H1 (cell line): ENCODE data around the gene SLC1A4. TPM values are rescaled to one million over a fixed set of nuclear protein-coding genes. Genes with fewer than 3 reads are reported as not detected.

Experiments used
- CTCF ChIA-PET: fragments of 300-600 bp; sonication (Branson Sonifier 250); formaldehyde crosslinking; loops from one replicate; lab custom pipeline; 2021; ENCODE audit not compliant: partially characterized antibody; lab: Charles Lee
- POLR2A ChIA-PET: fragments of 300-600 bp; sonication (Branson Sonifier 250); formaldehyde crosslinking; loops from one replicate; lab custom pipeline; 2021; ENCODE audit warnings: inconsistent platforms; ENCODE audit not compliant: partially characterized antibody; lab: Charles Lee
- DNase-seq, 2 experiments: peaks; one replicate each; pipeline versions ENCODE4 v3.0.0 to v3.0.0-alpha.2; 2010 to 2022; ENCODE audit warnings: low spot score in 2 of 2, low read depth in 1 of 2, mixed read lengths in 1 of 2
- FAIRE-seq: peaks from 2 replicates; lab custom pipeline; 2011; peaks lifted over from hg19 to GRCh38; lab: Jason Lieb, UNC
- H2AFZ ChIP-seq: 2 replicates; pipeline ENCODE4 v1.8.1; 2012; ENCODE audit warnings: low read length, inconsistent platforms
- H2AK5ac ChIP-seq: 2 replicates; pipeline ENCODE4 v1.6.1; 2013; ENCODE audit warnings: low read depth, low read length
- H2BK120ac ChIP-seq: replicated peaks from 2 replicates; pipeline ENCODE3; 2013; ENCODE audit warnings: low read depth, low read length, inconsistent platforms
- H2BK12ac ChIP-seq: 2 replicates; pipeline ENCODE4 v1.6.1; 2013; ENCODE audit warnings: low read depth, low read length
- H2BK15ac ChIP-seq: 2 replicates; pipeline ENCODE4 v1.6.1; 2013; ENCODE audit warnings: low read length
- H2BK20ac ChIP-seq: 2 replicates; pipeline ENCODE4 v1.6.1; 2013; ENCODE audit warnings: low read length
- H2BK5ac ChIP-seq: 2 replicates; pipeline ENCODE4 v1.6.1; 2013; ENCODE audit warnings: low read depth, low read length
- H3K14ac ChIP-seq: 2 replicates; pipeline ENCODE4 v1.6.1; 2013; ENCODE audit warnings: inconsistent platforms; ENCODE audit not compliant: insufficient read length
- H3K18ac ChIP-seq: 2 replicates; pipeline ENCODE4 v1.6.1; 2013; ENCODE audit warnings: low read length; ENCODE audit errors: extremely low read depth
- H3K23ac ChIP-seq: 2 replicates; pipeline ENCODE4 v1.6.1; 2013; ENCODE audit warnings: inconsistent platforms; ENCODE audit not compliant: insufficient read length
- H3K23me2 ChIP-seq: 2 replicates; pipeline ENCODE4 v1.6.1; 2013; ENCODE audit warnings: low read depth, low read length
- H3K27ac ChIP-seq: 2 replicates; pipeline ENCODE4 v1.6.1; 2011; ENCODE audit warnings: low read depth, low read length, inconsistent platforms
- H3K27me3 ChIP-seq, 4 experiments: replicated peaks in 1 of 4; 1 replicate in 1 of 4; 2 replicates in 3 of 4; pipeline versions ENCODE4 v1.6.1 to v1.8.1; 2011 to 2013; ENCODE audit warnings: low read length in 3 of 4, mild to moderate bottlenecking in 3 of 4, inconsistent platforms in 2 of 4, mixed read lengths in 2 of 4, moderate library complexity in 1 of 4; ENCODE audit not compliant: control insufficient read depth in 3 of 4, insufficient read depth in 3 of 4; ENCODE audit errors: extremely low read depth in 1 of 4
- H3K36me3 ChIP-seq, 4 experiments: 2 replicates each; pipeline versions ENCODE4 v1.6.1 to v1.8.1; 2011 to 2013; ENCODE audit warnings: mild to moderate bottlenecking in 4 of 4, low read length in 3 of 4, moderate library complexity in 2 of 4, control low read depth in 1 of 4, inconsistent platforms in 1 of 4; ENCODE audit not compliant: insufficient read depth in 4 of 4, control insufficient read depth in 2 of 4
- H3K4ac ChIP-seq: replicated peaks from 2 replicates; pipeline ENCODE3; 2013; ENCODE audit warnings: low read length, low read depth, mixed read lengths, inconsistent platforms; ENCODE audit not compliant: insufficient read length
- H3K4me1 ChIP-seq, 4 experiments: replicated peaks in 1 of 4; 1 replicate in 1 of 4; 2 replicates in 3 of 4; pipeline versions ENCODE4 v1.6.1 to v1.8.1; 2011 to 2013; ENCODE audit warnings: low read length in 3 of 4, inconsistent platforms in 2 of 4, mixed read lengths in 1 of 4; ENCODE audit not compliant: insufficient read depth in 4 of 4, control insufficient read depth in 3 of 4
- H3K4me2 ChIP-seq, 2 experiments: 2 replicates each; pipeline versions ENCODE4 v1.6.1 to v1.8.1; 2011 to 2013; ENCODE audit warnings: low read depth in 2 of 2, low read length in 2 of 2, control low read depth in 1 of 2, inconsistent platforms in 1 of 2, mild to moderate bottlenecking in 1 of 2; ENCODE audit not compliant: insufficient read depth in 1 of 2
- H3K4me3 ChIP-seq, 4 experiments: fragments of 200-600, 300-600 bp in 1 of 4; sonication (generic), shearing (Covaris generic), sonication (Bioruptor Twin) in 1 of 4; 2 replicates each; pipeline versions ENCODE4 v1.5.1 to v1.8.1; 2011 to 2016; ENCODE audit warnings: low read length in 4 of 4, low read depth in 3 of 4, control low read depth in 2 of 4, inconsistent platforms in 2 of 4, mild to moderate bottlenecking in 2 of 4, mixed read lengths in 1 of 4, moderate library complexity in 1 of 4; ENCODE audit not compliant: insufficient read depth in 2 of 4; ENCODE audit errors: extremely low read depth in 1 of 4
- H3K56ac ChIP-seq: replicated peaks from 2 replicates; pipeline ENCODE3; 2013; ENCODE audit warnings: low read depth, mild to moderate bottlenecking, mixed read lengths, low read length, inconsistent platforms; ENCODE audit not compliant: insufficient read length
- H3K79me1 ChIP-seq: 2 replicates; pipeline ENCODE4 v1.6.1; 2013; ENCODE audit warnings: low read depth, low read length, control low read depth
- H3K79me2 ChIP-seq, 2 experiments: 2 replicates each; pipeline versions ENCODE4 v1.6.1 to v1.8.1; 2012 to 2013; ENCODE audit warnings: low read length in 2 of 2, mild to moderate bottlenecking in 2 of 2, inconsistent platforms in 1 of 2; ENCODE audit not compliant: insufficient read depth in 2 of 2, control insufficient read depth in 1 of 2
- H3K9ac ChIP-seq, 4 experiments: replicated peaks in 1 of 4; 1 replicate in 1 of 4; 2 replicates in 3 of 4; pipeline versions ENCODE4 v1.6.1 to v1.8.1; 2011 to 2013; ENCODE audit warnings: low read depth in 3 of 4, low read length in 3 of 4, control low read depth in 2 of 4, mild to moderate bottlenecking in 2 of 4, moderate library complexity in 2 of 4, inconsistent platforms in 1 of 4; ENCODE audit errors: extremely low read depth in 1 of 4
- H3K9me3 ChIP-seq, 2 experiments: 2 replicates each; pipeline versions ENCODE4 v1.6.1 to v1.8.1; 2012 to 2013; ENCODE audit warnings: mild to moderate bottlenecking in 2 of 2, moderate library complexity in 2 of 2, control low read depth in 1 of 2, inconsistent platforms in 1 of 2, low read depth in 1 of 2, low read length in 1 of 2, mixed read lengths in 1 of 2; ENCODE audit not compliant: insufficient read depth in 2 of 2
- H4K20me1 ChIP-seq, 2 experiments: replicated peaks in 1 of 2; 2 replicates each; pipeline versions ENCODE3 to v1.8.1; 2011 to 2013; ENCODE audit warnings: inconsistent platforms in 2 of 2, low read length in 2 of 2, mild to moderate bottlenecking in 1 of 2; ENCODE audit not compliant: insufficient read depth in 2 of 2, control insufficient read depth in 1 of 2
- H4K5ac ChIP-seq: 2 replicates; pipeline ENCODE4 v1.6.1; 2013; ENCODE audit warnings: low read length, low read depth, mixed read lengths, inconsistent platforms; ENCODE audit not compliant: insufficient read length
- H4K8ac ChIP-seq: 2 replicates; pipeline ENCODE4 v1.8.0; 2013; ENCODE audit warnings: mild to moderate bottlenecking, moderate library complexity, low read length, inconsistent platforms; ENCODE audit not compliant: insufficient read depth; ENCODE audit errors: extremely low read depth
- H4K91ac ChIP-seq: replicated peaks from 2 replicates; pipeline ENCODE3; 2013; ENCODE audit warnings: low read length, mixed read lengths, inconsistent platforms; ENCODE audit not compliant: insufficient read length
- BACH1 ChIP-seq: IDR thresholded peaks from 2 replicates; pipeline ENCODE4 v1.6.1; 2012; ENCODE audit warnings: low read length, improper control_type of control experiment
- JUN ChIP-seq: IDR thresholded peaks from 2 replicates; pipeline ENCODE4 v1.6.1; 2011; ENCODE audit warnings: low read depth, mild to moderate bottlenecking, improper control_type of control experiment, low read length
- MAFK ChIP-seq: IDR thresholded peaks from 2 replicates; pipeline ENCODE4 v1.6.1; 2012; ENCODE audit warnings: low read depth, mild to moderate bottlenecking, improper control_type of control experiment, low read length
- WGBS, 2 experiments: shearing (Covaris generic) in 1 of 2; methylation state at CpG; one replicate each; pipeline versions ENCODE4 v1.1.6 to v1.1.7; 2013 to 2015; ENCODE audit warnings: low lambda C conversion rate in 2 of 2, mixed read lengths in 2 of 2, inconsistent platforms in 1 of 2, low coverage in 1 of 2, missing lambda C conversion rate in 1 of 2; ENCODE audit not compliant: insufficient replicate concordance in 2 of 2, insufficient coverage in 1 of 2, insufficient read length in 1 of 2; ENCODE audit errors: extremely low coverage in 1 of 2, missing lambda C conversion rate in 1 of 2; 5-methylcytosine and 5-hydroxymethylcytosine counted together
- polyA plus RNA-seq, 7 experiments: library from polyadenylated mRNA; depleted of rRNA in 3 of 7; stranded (reverse) in 5 of 7; unstranded in 2 of 7; fragments of >200 nt in 5 of 7; fragments of 200-250 nt in 2 of 7; gene quantifications; 1 replicate in 5 of 7; 2 replicates in 1 of 7; 4 replicates in 1 of 7; pipeline versions ENCODE4 v1.2.1 to v1.2.3, GENCODE V29; 2011 to 2013; ENCODE audit warnings: missing spikeins in 2 of 7, mixed read lengths in 2 of 7
- total RNA-seq: library from RNA; stranded (reverse); fragmentation: NEBNext Ultra II Directional; extraction: Animal tissue kit (Norgen Biotek cat#: 25700); gene quantifications from 2 replicates; pipeline ENCODE4 v1.2.1, GENCODE V29; 2021

SLC1A4 gene
- total and polyA plus RNA-seq, 2 of the 8 experiments (the other 6 are each of a cell fraction or from before 2014, with no cell fraction given), result 0.44 to 0.86 TPM

DNA sequence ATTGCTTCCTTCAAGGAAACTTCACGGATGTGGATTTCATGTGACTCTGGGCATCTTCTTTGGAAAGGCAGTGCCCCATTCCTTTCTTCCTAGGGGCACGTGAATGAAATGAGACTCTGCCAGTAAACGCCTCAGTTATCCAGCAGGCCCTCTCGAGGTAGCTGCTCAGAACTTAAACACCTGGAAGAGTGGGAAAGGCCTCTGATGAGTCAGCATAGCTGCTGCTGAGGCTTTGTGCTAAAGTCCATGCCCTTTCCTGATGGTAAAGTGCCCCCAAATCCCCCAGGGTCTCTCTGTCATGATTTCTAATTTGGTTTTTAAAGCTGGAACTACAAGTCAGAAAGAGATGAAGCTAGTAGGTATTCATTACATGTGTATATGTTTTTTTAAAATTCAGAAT is 3.8 kb downstream of the SLC1A4 start:
- H2BK120ac ChIP-seq, result no peak overlapping the region
- no peak overlapping the region for H3K27ac ChIP-seq
- no peak for FAIRE-seq
- no peak overlapping the region for H2AK5ac ChIP-seq
- WGBS, 2 experiments, result 60% methylated on average over 4 of the region's 4 CpGs; no CpG with 5 or more reads in 1 of the 2 experiments
- H3K23ac ChIP-seq, result no peak overlapping the region
- H3K23me2 ChIP-seq, result peaks cover 12% of the 10 kb centered on the region; the same call in 1 of the 2 replicates
- no peak overlapping the region for H3K56ac ChIP-seq
- H3K27me3 ChIP-seq, result peaks cover 26 to 43% (median 38%) of the 10 kb centered on the region in 4 experiments
- H2BK15ac ChIP-seq, result no peak overlapping the region
- no peak overlapping the region for H3K4me3 ChIP-seq
- H3K18ac ChIP-seq, result no peak overlapping the region
- POLR2A ChIA-PET, result no interaction called here
- no peaks in the 10 kb centered on the region for H3K79me1 ChIP-seq
- no peak overlapping the region for H3K14ac ChIP-seq
- peaks cover 0 to 4% (median 0%) of the 10 kb centered on the region in 4 experiments; a peak in 1 of 8 replicates for H3K36me3 ChIP-seq
- CTCF ChIA-PET, result interaction anchor here (1.2 to 6.9 kb wide), 3 partner anchors 11 to 15 kb away, joined by 3 to 28 read pairs (median 4); no protein-coding TSS in a partner anchor
- no peak overlapping the region for H2BK12ac ChIP-seq
- no peaks in the 10 kb centered on the region for H3K9me3 ChIP-seq
- no peak overlapping the region for H4K5ac ChIP-seq
- no peak overlapping the region for H4K91ac ChIP-seq
- no peak for TF ChIP-seq JUN
- TF ChIP-seq MAFK, result 0 out of 2 replicates have a peak, but pooled peaks have one; percentile 13
- TF ChIP-seq BACH1, result peak; percentile 60
- H4K20me1 ChIP-seq, result peaks cover 0 to 10% of the 10 kb centered on the region in 2 experiments
- H3K4me2 ChIP-seq, result no peak overlapping the region
- no peak overlapping the region for H4K8ac ChIP-seq
- H2AFZ ChIP-seq, result no peak overlapping the region
- H3K4me1 ChIP-seq, result peaks cover 0 to 7% (median 5%) of the 10 kb centered on the region in 4 experiments; a peak in 5 of 7 replicates
- no peak overlapping the region for H2BK20ac ChIP-seq
- no peak overlapping the region for H3K9ac ChIP-seq
- H3K4ac ChIP-seq, result no peak overlapping the region
- no peak for DNase-seq
- H3K79me2 ChIP-seq, result no peaks in the 10 kb centered on the region
- no peak overlapping the region for H2BK5ac ChIP-seq
